ENCODE measurements around the gene CDKN2A. TPM values are rescaled to one million over a fixed set of nuclear protein-coding genes. Genes with fewer than 3 reads are reported as not detected.

Gene CDKN2A
- polyA plus RNA-seq, 1 of the 3 experiments (the other 2 are of a cell fraction), result 41.4 TPM

GRCh38 chr9:21995006-21995665, 944 bp upstream of the CDKN2A start (continued):
- TF ChIP-seq TCF12 (IDR thresholded peaks at IDR 0.05) (0 out of 2 replicates have a peak, but pooled peaks have one; percentile 11), GATA2 (CRISPR knock-in tag; IDR thresholded peaks at IDR 0.05) (no peak), REST (IDR thresholded peaks at IDR 0.05; ENCODE audit: low read depth, low read length) (no peak), USF1 (IDR thresholded peaks at IDR 0.05; ENCODE audit: borderline replicate concordance, low read depth) (no peak), USF2 (IDR thresholded peaks at IDR 0.05; ENCODE audit: borderline replicate concordance, low read depth, low read length) (no peak), MEF2A (IDR thresholded peaks at IDR 0.05; ENCODE audit: borderline replicate concordance, low read depth) (no peak), FOXJ3 (CRISPR knock-in tag; IDR thresholded peaks at IDR 0.05) (no peak; the same call in 1 of the 2 replicates), PBX3 (IDR thresholded peaks at IDR 0.05) (no peak), RXRA (IDR thresholded peaks at IDR 0.05; ENCODE audit: borderline replicate concordance, low read depth) (no peak), TAF1 (IDR thresholded peaks at IDR 0.05; ENCODE audit: borderline replicate concordance, low read depth, low read length) (no peak), POLR2AphosphoS5 (IDR thresholded peaks at IDR 0.05; ENCODE audit: low read depth, low read length) (no peak), ZBTB33 (IDR thresholded peaks at IDR 0.05; ENCODE audit: borderline replicate concordance, low read depth) (no peak), EP300 (IDR thresholded peaks at IDR 0.05; ENCODE audit: borderline replicate concordance in 1 of 2, low read depth in 1 of 2, low read length in 1 of 2) (no peak), RCOR1 (IDR thresholded peaks at IDR 0.05; ENCODE audit: low read length) (no peak)

Data from SK-N-SH (cell line).